ENCODE measurements around the gene TTLL7. TPM values are rescaled to one million over a fixed set of nuclear protein-coding genes. Genes with fewer than 3 reads are reported as not detected.

The TTLL7 gene
- total and polyA plus RNA-seq, 2 donors, result 11.4 to 58.5 TPM

DNA sequence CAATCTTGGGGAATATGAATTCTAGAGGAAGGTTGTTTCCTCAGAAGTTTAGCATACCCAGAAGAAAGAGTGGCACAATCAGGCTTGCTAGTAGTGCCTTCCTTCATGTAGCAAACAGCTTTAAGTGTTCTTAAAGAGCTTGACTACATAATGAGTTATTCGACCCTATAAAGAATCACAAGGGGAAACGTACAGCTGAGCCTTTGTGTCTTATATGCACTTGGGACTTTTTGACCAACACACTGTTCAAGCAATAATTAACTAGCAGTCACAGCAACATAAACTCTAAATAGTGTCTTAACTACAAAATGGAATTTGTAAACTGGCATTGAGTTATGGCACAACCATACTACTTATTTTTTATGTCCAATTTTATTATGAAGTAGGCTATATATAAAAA is 86.1 kb downstream of the TTLL7 start:
- Histone ChIP-seq H3K36me3 (ENCODE audit: insufficient read depth) (no peaks in the 10 kb centered on the region), H3K27ac (ENCODE audit: low read depth) (no peak overlapping the region), H3K4me1 (ENCODE audit: insufficient read depth) (no peaks in the 10 kb centered on the region), H3K4me3 (ENCODE audit: low read depth, low read length) (no peak overlapping the region)
- no peak for DNase-seq (ENCODE audit: extremely low spot score)
- 65% methylated on average over 2 of the region's 2 CpGs for WGBS

DNA sequence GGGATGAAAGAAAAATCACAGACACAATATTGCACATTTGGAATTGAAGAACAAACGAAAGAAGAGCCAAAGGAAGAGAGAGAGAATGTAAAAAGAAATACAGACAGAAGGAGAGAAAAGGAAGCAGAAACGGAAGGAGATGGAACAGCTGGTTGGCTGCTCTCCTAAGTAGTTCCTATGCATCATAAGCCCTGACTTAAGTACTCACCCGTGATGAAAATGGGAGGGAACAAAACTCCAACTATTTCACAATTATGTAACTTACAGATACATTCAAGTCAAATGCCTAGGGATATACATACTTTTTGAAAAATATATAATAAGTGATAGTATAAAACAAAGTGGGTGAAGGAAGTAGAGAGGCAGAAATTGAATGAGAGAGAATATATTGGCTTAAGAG is 88.5 kb downstream of the TTLL7 start:
- DNase-seq (ENCODE audit: extremely low spot score), result no peak
- 45% methylated on average over 3 of the region's 3 CpGs for WGBS
- Histone ChIP-seq H3K27ac (ENCODE audit: low read depth) (no peak overlapping the region), H3K4me1 (ENCODE audit: insufficient read depth) (no peaks in the 10 kb centered on the region), H3K36me3 (ENCODE audit: insufficient read depth) (no peaks in the 10 kb centered on the region), H3K4me3 (ENCODE audit: low read depth, low read length) (no peak overlapping the region)

GRCh38 chr1:83909687-83910086 is 89.2 kb downstream of the TTLL7 start:
- no peaks in the 10 kb centered on the region for H3K36me3 ChIP-seq (ENCODE audit: insufficient read depth)
- DNase-seq (ENCODE audit: extremely low spot score), result no peak
- no peak overlapping the region for H3K4me3 ChIP-seq (ENCODE audit: low read depth, low read length)
- H3K27ac ChIP-seq (ENCODE audit: low read depth), result no peak overlapping the region
- no peaks in the 10 kb centered on the region for H3K4me1 ChIP-seq (ENCODE audit: insufficient read depth)

GRCh38 chr1:83905315-83905907 is 93.5 kb downstream of the TTLL7 start:
- WGBS, result 45% methylated on average over 3 of the region's 3 CpGs
- DNase-seq (ENCODE audit: extremely low spot score), result no peak
- Histone ChIP-seq H3K4me3 (ENCODE audit: low read depth, low read length) (no peak overlapping the region), H3K27ac (ENCODE audit: low read depth) (no peak overlapping the region), H3K36me3 (ENCODE audit: insufficient read depth) (no peaks in the 10 kb centered on the region), H3K4me1 (ENCODE audit: insufficient read depth) (no peaks in the 10 kb centered on the region)

DNA sequence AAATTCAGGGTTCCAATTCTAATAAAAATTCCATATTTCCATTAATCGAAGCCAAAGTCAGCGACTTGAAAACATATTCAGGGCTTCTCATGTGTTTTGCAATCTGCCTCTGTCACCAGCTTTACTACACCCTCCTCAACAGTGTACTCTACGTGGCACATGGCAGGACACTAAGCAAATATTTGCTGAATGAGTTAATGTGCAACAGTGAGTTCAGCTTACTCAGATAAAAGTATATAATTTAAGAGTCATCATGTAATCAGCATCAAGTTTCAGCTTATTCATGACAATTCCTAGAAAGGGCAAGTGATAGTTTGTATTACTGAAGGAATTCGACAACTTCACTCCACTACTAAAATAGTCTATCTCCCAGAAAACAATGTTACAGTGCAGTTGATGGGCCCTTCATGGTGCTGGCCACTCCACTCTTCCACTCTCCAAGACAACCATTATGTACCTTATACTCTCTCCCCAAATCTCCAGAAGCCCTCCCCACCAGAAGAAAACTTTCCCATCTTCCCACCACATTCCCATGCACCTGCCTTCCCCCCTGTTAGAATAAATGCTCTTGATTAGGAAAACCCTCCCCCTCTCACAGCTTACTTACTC is 97.3 kb downstream of the TTLL7 start:
- Histone ChIP-seq H3K27ac (ENCODE audit: low read depth) (no peak overlapping the region), H3K4me3 (ENCODE audit: low read depth, low read length) (no peak overlapping the region), H3K36me3 (ENCODE audit: insufficient read depth) (no peaks in the 10 kb centered on the region), H3K4me1 (ENCODE audit: insufficient read depth) (no peaks in the 10 kb centered on the region)
- DNase-seq (ENCODE audit: extremely low spot score), result peak; percentile 21
- 84% methylated on average over 4 of the region's 4 CpGs for WGBS

DNA sequence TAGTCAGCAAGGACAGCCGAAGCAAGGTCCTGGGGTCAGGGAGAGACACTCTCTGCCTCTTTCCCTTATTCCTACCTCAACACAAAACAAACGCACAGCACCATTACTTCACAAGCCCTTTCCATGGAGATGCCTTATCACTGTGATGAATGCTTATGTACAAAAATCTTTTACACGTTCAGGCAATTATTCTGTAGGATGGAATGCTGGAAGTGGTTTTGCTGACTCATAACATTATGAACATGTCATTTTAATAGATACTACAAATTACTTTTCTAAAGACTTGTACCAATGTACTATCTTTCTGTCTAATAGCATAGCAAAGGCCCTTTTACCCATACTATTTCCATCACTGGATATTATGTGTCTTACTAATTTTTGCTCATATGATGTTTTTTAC is 98.4 kb downstream of the TTLL7 start:
- Histone ChIP-seq H3K4me1 (ENCODE audit: insufficient read depth) (no peaks in the 10 kb centered on the region), H3K36me3 (ENCODE audit: insufficient read depth) (no peaks in the 10 kb centered on the region), H3K27ac (ENCODE audit: low read depth) (no peak overlapping the region), H3K4me3 (ENCODE audit: low read depth, low read length) (no peak overlapping the region)
- DNase-seq (ENCODE audit: extremely low spot score), result no peak
- 74% methylated on average over 3 of the region's 3 CpGs for WGBS

GRCh38 chr1:83897516-83897915 is 101.4 kb downstream of the TTLL7 start:
- WGBS, result 87% methylated on average over 2 of the region's 2 CpGs
- DNase-seq (ENCODE audit: extremely low spot score), result no peak
- Histone ChIP-seq H3K4me1 (ENCODE audit: insufficient read depth) (no peaks in the 10 kb centered on the region), H3K4me3 (ENCODE audit: low read depth, low read length) (no peak overlapping the region), H3K36me3 (ENCODE audit: insufficient read depth) (no peaks in the 10 kb centered on the region), H3K27ac (ENCODE audit: low read depth) (no peak overlapping the region)

- 93% methylated on average over 6 of the region's 6 CpGs for WGBS
- no peaks in the 10 kb centered on the region for H3K36me3 ChIP-seq (ENCODE audit: insufficient read depth)
- H3K4me1 ChIP-seq (ENCODE audit: insufficient read depth), result no peaks in the 10 kb centered on the region
- no peak for DNase-seq (ENCODE audit: extremely low spot score)
- H3K4me3 ChIP-seq (ENCODE audit: low read depth, low read length), result no peak overlapping the region
- H3K27ac ChIP-seq (ENCODE audit: low read depth), result no peak overlapping the region
Observed at GRCh38 chr1:83896299-83896698, 102.6 kb downstream of the TTLL7 start.

GRCh38 chr1:83889707-83890106 is 109.2 kb downstream of the TTLL7 start:
- Histone ChIP-seq H3K27ac (ENCODE audit: low read depth) (no peak overlapping the region), H3K4me1 (ENCODE audit: insufficient read depth) (no peaks in the 10 kb centered on the region), H3K36me3 (ENCODE audit: insufficient read depth) (no peaks in the 10 kb centered on the region), H3K4me3 (ENCODE audit: low read depth, low read length) (no peak overlapping the region)
- DNase-seq (ENCODE audit: extremely low spot score), result no peak
- 80% methylated on average over 2 of the region's 2 CpGs for WGBS

GRCh38 chr1:83887483-83887882 is 111.4 kb downstream of the TTLL7 start:
- no peak for DNase-seq (ENCODE audit: extremely low spot score)
- H3K36me3 ChIP-seq (ENCODE audit: insufficient read depth), result no peaks in the 10 kb centered on the region
- WGBS, result 97% methylated on average over 3 of the region's 3 CpGs

GRCh38 chr1:83883979-83884378 is 115.0 kb downstream of the TTLL7 start:
- Histone ChIP-seq H3K4me1 (ENCODE audit: insufficient read depth) (no peaks in the 10 kb centered on the region), H3K36me3 (ENCODE audit: insufficient read depth) (no peaks in the 10 kb centered on the region), H3K4me3 (ENCODE audit: low read depth, low read length) (no peak overlapping the region), H3K27ac (ENCODE audit: low read depth) (no peak overlapping the region)
- DNase-seq (ENCODE audit: extremely low spot score), result no peak

More at GRCh38 chr1:83887483-83887882, 111.4 kb downstream of the TTLL7 start:
- H3K27ac ChIP-seq (ENCODE audit: low read depth), result no peak overlapping the region
- H3K4me1 ChIP-seq (ENCODE audit: insufficient read depth), result no peaks in the 10 kb centered on the region
- no peak overlapping the region for H3K4me3 ChIP-seq (ENCODE audit: low read depth, low read length)

DNA sequence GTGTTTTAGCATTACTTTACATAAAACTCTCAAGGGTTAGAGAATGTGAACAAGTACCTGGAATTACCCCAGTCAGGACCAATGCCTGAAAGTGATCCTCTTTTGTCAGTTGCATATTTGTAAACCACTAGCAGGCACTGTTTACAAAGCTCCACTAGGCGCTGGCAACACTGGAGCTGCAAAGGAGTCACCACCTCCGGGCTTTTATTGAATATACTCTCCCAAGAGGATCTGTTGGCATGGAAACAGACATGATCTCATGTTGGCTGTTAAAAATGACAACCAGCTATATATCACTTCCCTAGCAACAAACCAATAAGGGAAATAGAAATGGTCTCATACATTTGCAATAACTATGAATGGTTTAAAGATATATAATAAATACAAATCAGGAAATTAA is 116.0 kb downstream of the TTLL7 start:
- Histone ChIP-seq H3K4me3 (ENCODE audit: low read depth, low read length) (no peak overlapping the region), H3K27ac (ENCODE audit: low read depth) (no peak overlapping the region), H3K36me3 (ENCODE audit: insufficient read depth) (no peaks in the 10 kb centered on the region), H3K4me1 (ENCODE audit: insufficient read depth) (no peaks in the 10 kb centered on the region)
- DNase-seq (ENCODE audit: extremely low spot score), result no peak
- WGBS, result 42% methylated on average over 2 of the region's 2 CpGs

- Histone ChIP-seq H3K27ac (ENCODE audit: low read depth) (no peak overlapping the region), H3K36me3 (ENCODE audit: insufficient read depth) (no peaks in the 10 kb centered on the region), H3K4me1 (ENCODE audit: insufficient read depth) (no peaks in the 10 kb centered on the region), H3K4me3 (ENCODE audit: low read depth, low read length) (no peak overlapping the region)
- 79% methylated on average over 2 of the region's 2 CpGs for WGBS
- DNase-seq (ENCODE audit: extremely low spot score), result no peak
Observed at GRCh38 chr1:83872515-83872914, 126.4 kb downstream of the TTLL7 start.

DNA sequence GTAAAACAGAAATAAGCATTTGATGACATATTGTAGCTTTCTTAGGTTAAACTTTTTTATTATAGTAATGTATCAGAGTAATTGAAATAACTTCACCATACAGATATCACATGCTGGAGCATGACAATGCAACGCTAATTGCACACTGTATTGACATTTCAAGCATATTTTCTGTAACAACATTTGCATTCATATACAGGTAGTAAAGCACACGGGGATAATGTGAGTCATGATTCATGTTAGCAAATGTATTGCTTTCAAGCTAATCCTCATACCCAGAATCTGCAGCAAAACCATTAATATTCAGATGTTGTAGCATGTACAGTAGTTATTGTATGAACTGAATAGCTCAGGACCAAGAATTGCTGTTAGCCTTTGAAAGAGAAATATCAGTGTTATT is 133.9 kb downstream of the TTLL7 start:
- WGBS, result 83% methylated on average over 2 of the region's 2 CpGs

More for the DNA sequence above, 133.9 kb downstream of the TTLL7 start:
- no peaks in the 10 kb centered on the region for H3K4me1 ChIP-seq (ENCODE audit: insufficient read depth)
- DNase-seq (ENCODE audit: extremely low spot score), result no peak
- no peak overlapping the region for H3K4me3 ChIP-seq (ENCODE audit: low read depth, low read length)
- no peak overlapping the region for H3K27ac ChIP-seq (ENCODE audit: low read depth)
- H3K36me3 ChIP-seq (ENCODE audit: insufficient read depth), result no peaks in the 10 kb centered on the region
